GM23338 (cell line): ENCODE measurements around the gene SUCLG2. TPM values are rescaled to one million over a fixed set of nuclear protein-coding genes. Genes with fewer than 3 reads are reported as not detected.

Experiments
- ATAC-seq: fragments of 200-7000 bp; cut with Tn5 transposase; 3 replicates; pipeline ENCODE4 v1.9.1; 2020
- DNase-seq: peaks from one replicate; pipeline ENCODE4 v3.0.0-alpha.2; 2015; ENCODE audit warnings: low spot score
- H2AFZ ChIP-seq: fragments of 200-600 bp; sonication (generic); 2 replicates; pipeline ENCODE4 v1.8.0; 2016; ENCODE audit warnings: antibody characterized with exemption, mild to moderate bottlenecking, moderate library complexity
- H3F3A ChIP-seq: fragments of 200-600 bp; sonication (generic); replicated peaks from 2 replicates; pipeline ENCODE4 v1.8.0; 2017; ENCODE audit warnings: antibody characterized with exemption, mixed run types, low read depth
- H3K27ac ChIP-seq: fragments of 200-600 bp; sonication (generic); 2 replicates; pipeline ENCODE4 v1.6.1; 2016; ENCODE audit warnings: low read depth
- H3K27me3 ChIP-seq: fragments of 200-600 bp; sonication (generic); 2 replicates; pipeline ENCODE4 v1.8.0; 2016; ENCODE audit warnings: mild to moderate bottlenecking, mixed run types, moderate library complexity; ENCODE audit not compliant: insufficient read depth
- H3K36me3 ChIP-seq: fragments of 200-600 bp; sonication (generic); 2 replicates; pipeline ENCODE4 v1.8.0; 2016; ENCODE audit warnings: mild to moderate bottlenecking; ENCODE audit not compliant: insufficient read depth
- H3K4me1 ChIP-seq: fragments of 200-600 bp; sonication (generic); 2 replicates; pipeline ENCODE4 v1.8.0; 2016; ENCODE audit warnings: mild to moderate bottlenecking, moderate library complexity; ENCODE audit not compliant: insufficient read depth
- H3K4me2 ChIP-seq: fragments of 200-600 bp; sonication (generic); 2 replicates; pipeline ENCODE4 v1.7.1; 2017; ENCODE audit warnings: mixed run types
- H3K4me3 ChIP-seq: fragments of 200-600 bp; sonication (generic); 2 replicates; pipeline ENCODE4 v1.6.1; 2016; ENCODE audit warnings: mixed run types
- H3K79me2 ChIP-seq: fragments of 200-600 bp; sonication (generic); replicated peaks from 2 replicates; pipeline ENCODE4 v1.8.0; 2017; ENCODE audit warnings: mild to moderate bottlenecking; ENCODE audit not compliant: insufficient read depth
- H3K9me2 ChIP-seq: fragments of 200-600 bp; sonication (generic); 2 replicates; pipeline ENCODE4 v1.8.0; 2017; ENCODE audit not compliant: insufficient read depth
- H4K20me1 ChIP-seq: fragments of 200-600 bp; sonication (generic); replicated peaks from 2 replicates; pipeline ENCODE4 v1.8.0; 2017; ENCODE audit warnings: mild to moderate bottlenecking; ENCODE audit not compliant: insufficient read depth
- H3K27ac Mint-ChIP-seq: 2 replicates; pipeline ENCODE4 v1.8.0; 2020; ENCODE audit warnings: inconsistent platforms, mild to moderate bottlenecking, moderate library complexity, mixed read lengths
- H3K27me3 Mint-ChIP-seq: 3 replicates; pipeline ENCODE4 v1.8.0; 2022; ENCODE audit warnings: low read depth, mild to moderate bottlenecking, moderate library complexity, mixed read lengths, inconsistent platforms; ENCODE audit not compliant: insufficient read depth, poor library complexity
- H3K36me3 Mint-ChIP-seq: 3 replicates; pipeline ENCODE4 v1.8.0; 2021; ENCODE audit warnings: low read depth, mild to moderate bottlenecking, inconsistent platforms, moderate library complexity, mixed read lengths
- H3K4me1 Mint-ChIP-seq: 3 replicates; pipeline ENCODE4 v1.8.0; 2020; ENCODE audit warnings: mild to moderate bottlenecking, inconsistent platforms, mixed read lengths
- H3K4me3 Mint-ChIP-seq: 3 replicates; pipeline ENCODE4 v1.8.0; 2021; ENCODE audit warnings: moderate library complexity, mild to moderate bottlenecking, inconsistent platforms, mixed read lengths
- H3K9me3 Mint-ChIP-seq: 3 replicates; pipeline ENCODE4 v1.8.0; 2020; ENCODE audit warnings: moderate library complexity, mild to moderate bottlenecking, inconsistent platforms, mixed read lengths
- CREB1 ChIP-seq: fragments of 250-450 bp; sonication (Bioruptor Pico); IDR thresholded peaks from 2 replicates; pipeline ENCODE4 v1.5.0; 2020; ENCODE audit warnings: low read depth, mild to moderate bottlenecking, moderate library complexity
- CTCF ChIP-seq, 2 experiments: fragments of 200-600 bp in 1 of 2; sonication (generic) in 1 of 2; conservative IDR thresholded peaks; 2 replicates each; pipeline versions ENCODE4 v1.5.1 to v1.6.1; 2016 to 2017; ENCODE audit warnings: antibody characterized with exemption in 2 of 2, low read depth in 2 of 2, mild to moderate bottlenecking in 2 of 2, moderate library complexity in 1 of 2
- ETS1 ChIP-seq: IDR thresholded peaks from 2 replicates; pipeline ENCODE4 v1.6.1; 2016; ENCODE audit warnings: antibody characterized with exemption
- EZH2 ChIP-seq: fragments of 200-600 bp; sonication (generic); IDR thresholded peaks from one replicate; pipeline ENCODE4 v1.8.0; 2017; ENCODE audit warnings: antibody characterized with exemption, mild to moderate bottlenecking, low read depth; ENCODE audit not compliant: unreplicated experiment
- EZH2phosphoT487 ChIP-seq: fragments of 200-600 bp; sonication (generic); IDR thresholded peaks from one replicate; pipeline ENCODE4 v1.8.1; 2018; ENCODE audit warnings: antibody characterized with exemption; ENCODE audit not compliant: unreplicated experiment
- JUNB ChIP-seq: IDR thresholded peaks from one replicate; pipeline ENCODE4 v1.6.1; 2016; ENCODE audit warnings: antibody characterized with exemption; ENCODE audit not compliant: unreplicated experiment
- NANOG ChIP-seq: IDR thresholded peaks from 2 replicates; pipeline ENCODE4 v1.6.1; 2016; ENCODE audit warnings: antibody characterized with exemption, borderline replicate concordance
- POLR2AphosphoS5 ChIP-seq: IDR thresholded peaks from 2 replicates; pipeline ENCODE4 v1.6.1; 2016; ENCODE audit warnings: antibody characterized with exemption, low read depth
- STAT1 ChIP-seq: IDR thresholded peaks from one replicate; pipeline ENCODE4 v1.6.1; 2016; ENCODE audit warnings: antibody characterized with exemption; ENCODE audit not compliant: unreplicated experiment
- ZNF114 ChIP-seq: fragments of 250-450 bp; sonication (Bioruptor Pico); IDR thresholded peaks from 2 replicates; pipeline ENCODE4 v1.5.0; 2020; ENCODE audit warnings: mild to moderate bottlenecking, moderate library complexity
- ZNF331 ChIP-seq: fragments of 250-450 bp; sonication (Bioruptor Pico); IDR thresholded peaks from 2 replicates; pipeline ENCODE4 v1.5.0; 2020; ENCODE audit warnings: low read depth, mild to moderate bottlenecking, moderate library complexity
- polyA plus RNA-seq: library from polyadenylated mRNA; unstranded; fragments of >200 nt; fragmentation: Nextera tagmentation; extraction: Ambion mirVana; gene quantifications from 2 replicates; pipeline ENCODE4 v1.2.1, GENCODE V29; 2016
- total RNA-seq: library from RNA; depleted of rRNA; stranded (reverse); fragments of >200 nt; shearing (Covaris generic); gene quantifications from 2 replicates; pipeline ENCODE4 v1.2.3, GENCODE V29; 2014
- TF ChIP-seq, protein P1 (sequence below): IDR thresholded peaks from one replicate; pipeline ENCODE4 v1.6.1; 2018; ENCODE audit warnings: antibody characterized with exemption; ENCODE audit not compliant: unreplicated experiment

SUCLG2 gene
- total and polyA plus RNA-seq, 2 experiments from 2014 or later, result 29.3 to 39.0 TPM

GRCh38 chr3:67500709-67501108 lies 153.7 kb downstream of the SUCLG2 start (continued):
- TF ChIP-seq ETS1 (no peak), EZH2phosphoT487 (no peak), CTCF (conservative IDR thresholded peaks at IDR 0.05; ENCODE audit: low read depth in 2 of 2) (no peak), NANOG (no peak), ZNF114 (CRISPR knock-in tag) (no peak), CREB1 (CRISPR knock-in tag) (no peak), JUNB (no peak)

GRCh38 chr3:67497746-67498145 lies 156.7 kb downstream of the SUCLG2 start:
- Histone ChIP-seq H4K20me1 (no peaks in the 10 kb centered on the region), H3K4me3 (no peak overlapping the region), H3K79me2 (no peaks in the 10 kb centered on the region), H3K4me2 (no peak overlapping the region), H2AFZ (no peak overlapping the region), H3K9me2 (no peaks in the 10 kb centered on the region), H3K27ac (no peak overlapping the region), H3K4me1 (no peaks in the 10 kb centered on the region), H3F3A (no peaks in the 10 kb centered on the region), H3K27me3 (no peaks in the 10 kb centered on the region), H3K36me3 (no peaks in the 10 kb centered on the region)
- TF ChIP-seq POLR2AphosphoS5 (no peak), EZH2phosphoT487 (no peak), ZNF331 (CRISPR knock-in tag) (no peak), NANOG (no peak), STAT1 (no peak), ETS1 (no peak), EZH2 (no peak), CTCF (conservative IDR thresholded peaks at IDR 0.05; ENCODE audit: low read depth in 2 of 2) (no peak), CREB1 (CRISPR knock-in tag) (no peak), ZNF114 (CRISPR knock-in tag) (no peak), JUNB (no peak)
- TF ChIP-seq, protein P1, sequence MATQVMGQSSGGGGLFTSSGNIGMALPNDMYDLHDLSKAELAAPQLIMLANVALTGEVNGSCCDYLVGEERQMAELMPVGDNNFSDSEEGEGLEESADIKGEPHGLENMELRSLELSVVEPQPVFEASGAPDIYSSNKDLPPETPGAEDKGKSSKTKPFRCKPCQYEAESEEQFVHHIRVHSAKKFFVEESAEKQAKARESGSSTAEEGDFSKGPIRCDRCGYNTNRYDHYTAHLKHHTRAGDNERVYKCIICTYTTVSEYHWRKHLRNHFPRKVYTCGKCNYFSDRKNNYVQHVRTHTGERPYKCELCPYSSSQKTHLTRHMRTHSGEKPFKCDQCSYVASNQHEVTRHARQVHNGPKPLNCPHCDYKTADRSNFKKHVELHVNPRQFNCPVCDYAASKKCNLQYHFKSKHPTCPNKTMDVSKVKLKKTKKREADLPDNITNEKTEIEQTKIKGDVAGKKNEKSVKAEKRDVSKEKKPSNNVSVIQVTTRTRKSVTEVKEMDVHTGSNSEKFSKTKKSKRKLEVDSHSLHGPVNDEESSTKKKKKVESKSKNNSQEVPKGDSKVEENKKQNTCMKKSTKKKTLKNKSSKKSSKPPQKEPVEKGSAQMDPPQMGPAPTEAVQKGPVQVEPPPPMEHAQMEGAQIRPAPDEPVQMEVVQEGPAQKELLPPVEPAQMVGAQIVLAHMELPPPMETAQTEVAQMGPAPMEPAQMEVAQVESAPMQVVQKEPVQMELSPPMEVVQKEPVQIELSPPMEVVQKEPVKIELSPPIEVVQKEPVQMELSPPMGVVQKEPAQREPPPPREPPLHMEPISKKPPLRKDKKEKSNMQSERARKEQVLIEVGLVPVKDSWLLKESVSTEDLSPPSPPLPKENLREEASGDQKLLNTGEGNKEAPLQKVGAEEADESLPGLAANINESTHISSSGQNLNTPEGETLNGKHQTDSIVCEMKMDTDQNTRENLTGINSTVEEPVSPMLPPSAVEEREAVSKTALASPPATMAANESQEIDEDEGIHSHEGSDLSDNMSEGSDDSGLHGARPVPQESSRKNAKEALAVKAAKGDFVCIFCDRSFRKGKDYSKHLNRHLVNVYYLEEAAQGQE, result no peak
- H3K4me3 Mint-ChIP-seq, result no peak overlapping the region
- no peaks in the 10 kb centered on the region for H3K36me3 Mint-ChIP-seq
- no peaks in the 10 kb centered on the region for H3K9me3 Mint-ChIP-seq
- ATAC-seq (no peak), DNase-seq (no peak)
- no peaks in the 10 kb centered on the region for H3K4me1 Mint-ChIP-seq
- H3K27ac Mint-ChIP-seq, result no peak overlapping the region
- no peaks in the 10 kb centered on the region for H3K27me3 Mint-ChIP-seq
